Activated T-helper 2 cell treated with anti-CD3 and anti-CD28 coated beads, Interferon-gamma antibody, Interleukin-2, Interleukin-4, amounts not matched to agents 10 μg/mL and 5 μg/mL and 100 μg/mL, durations not matched to agents 14 hours and 24 hours and 36 hours (primary cell): ENCODE data around the gene SLC3A2. TPM values are rescaled to one million over a fixed set of nuclear protein-coding genes. Genes with fewer than 3 reads are reported as not detected.
A peak's percentile ranks its signal among the peaks of the same experiment; 100 is the strongest.
"Not testable (repeated sequence)": the region's sequence is repeated elsewhere in the genome, so short reads cannot be mapped to it uniquely, and the experiment has no call there.

Source experiments
- DNase-seq: peaks from one replicate; pipeline ENCODE4 v3.0.0; 2021; ENCODE audit warnings: low spot score
- H3K27ac Mint-ChIP-seq: one replicate; pipeline ENCODE4 v1.8.0; 2021; ENCODE audit warnings: mixed read lengths
- H3K27me3 Mint-ChIP-seq: one replicate; pipeline ENCODE4 v1.8.0; 2021; ENCODE audit warnings: low read depth, mixed read lengths
- H3K36me3 Mint-ChIP-seq: one replicate; pipeline ENCODE4 v1.8.0; 2021; ENCODE audit warnings: low read depth, mixed read lengths
- H3K4me1 Mint-ChIP-seq: one replicate; pipeline ENCODE4 v1.8.0; 2021; ENCODE audit warnings: low read depth, mixed read lengths
- H3K4me3 Mint-ChIP-seq: one replicate; pipeline ENCODE4 v1.8.0; 2021; ENCODE audit warnings: low read depth, mild to moderate bottlenecking, moderate library complexity, mixed read lengths
- H3K9me3 Mint-ChIP-seq: one replicate; pipeline ENCODE4 v1.8.0; 2021; ENCODE audit warnings: mixed read lengths
- intact Hi-C: fragments of 100-400 bp; cut with micrococcal nuclease; formaldehyde crosslinking; loops from one replicate; pipeline ENCODE4 v1.15.1; 2023
- total RNA-seq: library from RNA; stranded (reverse); gene quantifications from 2 replicates; pipeline ENCODE4 v1.2.3, GENCODE V29; 2022

Gene SLC3A2
- total RNA-seq: 245 and 286 TPM in 2 replicates

DNA sequence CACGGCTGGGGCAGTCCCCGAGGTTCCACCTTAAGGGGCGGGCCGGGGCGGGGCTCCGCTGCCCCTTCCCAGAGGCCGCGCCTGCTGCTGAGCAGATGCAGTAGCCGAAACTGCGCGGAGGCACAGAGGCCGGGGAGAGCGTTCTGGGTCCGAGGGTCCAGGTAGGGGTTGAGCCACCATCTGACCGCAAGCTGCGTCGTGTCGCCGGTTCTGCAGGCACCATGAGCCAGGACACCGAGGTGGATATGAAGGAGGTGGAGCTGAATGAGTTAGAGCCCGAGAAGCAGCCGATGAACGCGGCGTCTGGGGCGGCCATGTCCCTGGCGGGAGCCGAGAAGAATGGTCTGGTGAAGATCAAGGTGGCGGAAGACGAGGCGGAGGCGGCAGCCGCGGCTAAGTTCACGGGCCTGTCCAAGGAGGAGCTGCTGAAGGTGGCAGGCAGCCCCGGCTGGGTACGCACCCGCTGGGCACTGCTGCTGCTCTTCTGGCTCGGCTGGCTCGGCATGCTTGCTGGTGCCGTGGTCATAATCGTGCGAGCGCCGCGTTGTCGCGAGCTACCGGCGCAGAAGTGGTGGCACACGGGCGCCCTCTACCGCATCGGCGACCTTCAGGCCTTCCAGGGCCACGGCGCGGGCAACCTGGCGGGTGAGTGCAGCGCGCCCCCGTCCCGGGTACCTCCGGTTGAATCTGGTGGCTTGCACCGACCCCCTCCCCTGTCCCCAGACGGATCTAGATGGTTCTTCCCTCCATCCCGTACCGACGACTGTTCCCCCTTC, at the start of gene SLC3A2:
TSS of gene SLC3A2 (plus strand) at position 94 of the 776 bp plus-strand sequence. CDS start at position 222, 128 bp downstream.
- peaks cover 55% of the 10 kb centered on the region for H3K4me1 Mint-ChIP-seq
- H3K27ac Mint-ChIP-seq: peak within 1 kb of the TSS; percentile 100
- intact Hi-C loops: loop anchor here (1.0 to 2.0 kb wide), 5 partner anchors 25 to 172 kb away; partner anchors contain the start of genes HNRNPUL2 and TMEM179B
- H3K36me3 Mint-ChIP-seq: peaks cover 72% of the 10 kb centered on the region
- no peaks in the 10 kb centered on the region for H3K9me3 Mint-ChIP-seq
- H3K4me3 Mint-ChIP-seq: peak within 1 kb of the TSS; percentile 100
- no peaks in the 10 kb centered on the region for H3K27me3 Mint-ChIP-seq
- peak; percentile 85 for DNase-seq

DNA sequence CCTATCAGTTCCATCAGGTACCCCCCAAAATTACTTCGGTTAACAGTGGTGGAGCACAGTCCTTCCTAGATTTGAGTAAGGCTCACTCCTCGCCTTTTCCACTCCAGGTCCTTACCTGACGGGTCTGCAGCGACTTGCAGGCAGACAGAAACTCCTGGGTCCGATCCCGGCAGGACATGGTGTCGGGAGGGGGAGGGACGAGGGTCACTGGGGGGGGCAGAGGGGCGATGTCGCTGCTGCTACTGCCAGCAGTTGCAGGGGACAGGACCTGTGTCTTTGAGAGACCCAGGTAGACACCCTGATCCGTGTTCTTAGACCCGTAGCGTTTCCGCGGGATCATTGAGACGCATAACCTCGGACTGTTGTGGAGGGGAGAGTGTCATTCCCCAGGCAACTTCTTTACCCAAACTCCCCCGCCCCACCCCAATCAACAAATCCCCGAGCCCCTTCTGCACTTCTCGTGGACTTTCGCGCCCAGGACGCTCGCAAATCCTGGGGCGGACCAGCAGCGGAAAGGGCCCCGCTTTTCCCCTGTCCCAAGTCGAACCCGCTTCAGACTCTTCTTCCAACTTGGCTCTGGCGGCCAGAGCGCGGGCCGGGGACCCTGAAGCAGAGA, 49.7 kb upstream of the SLC3A2 start:
- Mint-ChIP-seq H3K36me3 (peaks cover 46% of the 10 kb centered on the region), H3K9me3 (no peaks in the 10 kb centered on the region), H3K27me3 (no peaks in the 10 kb centered on the region), H3K4me3 (peak overlapping the region; percentile 94), H3K4me1 (peaks cover 21% of the 10 kb centered on the region), H3K27ac (peak overlapping the region; percentile 99)
- intact Hi-C loops: loop anchor here (1.0 to 5.0 kb wide), 4 partner anchors 8 to 124 kb away; partner anchors contain the start of genes BSCL2, GNG3, NXF1 and WDR74
- DNase-seq: no peak

DNA sequence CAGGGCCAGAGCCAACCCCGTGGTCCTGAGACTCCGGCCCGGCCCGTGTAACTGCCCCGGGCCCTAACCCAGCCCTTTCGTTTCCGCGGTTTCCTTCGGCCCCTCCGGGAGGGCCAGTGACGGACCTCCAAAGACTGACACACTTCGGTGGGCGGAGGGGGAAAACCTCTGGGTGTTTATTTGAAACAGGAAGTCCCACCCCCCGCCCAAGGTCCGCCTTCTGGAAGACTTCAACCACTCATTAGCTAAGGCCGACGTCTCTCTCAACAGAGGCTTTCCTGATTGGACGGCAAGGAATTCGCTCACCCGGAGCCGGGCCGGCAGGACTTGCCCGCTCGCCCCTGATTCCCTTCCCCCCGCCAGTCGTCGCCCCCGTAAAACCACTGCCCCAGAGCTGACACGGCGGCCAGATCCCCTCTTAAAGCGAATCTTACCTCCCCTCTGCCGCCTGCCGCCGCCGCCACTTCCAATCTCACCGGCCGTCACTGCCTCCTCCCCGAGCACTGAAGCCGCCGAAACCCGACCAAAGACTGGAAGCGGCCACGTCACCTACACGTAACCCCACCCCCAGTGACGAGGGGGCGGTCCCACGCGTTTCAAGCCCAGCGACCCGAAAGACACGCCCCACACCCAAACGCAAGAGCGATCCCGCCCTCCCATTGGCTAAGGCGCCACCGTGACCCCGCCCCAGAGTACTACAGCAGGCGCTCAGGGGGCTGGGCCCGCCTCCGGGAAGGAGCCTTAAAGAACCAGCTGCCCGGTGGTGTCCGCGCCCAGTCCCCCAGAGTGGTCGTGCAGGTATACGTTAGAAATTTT, 49.0 kb upstream of the SLC3A2 start, which contains the start of gene STX5:
TSS of gene STX5 (minus strand) at position 532 of the 816 bp plus-strand sequence. CDS start 808 bp downstream, outside the sequence.
- intact Hi-C loops: loop anchor here (1.0 to 5.0 kb wide), 5 partner anchors 8 to 124 kb away; partner anchors contain the start of genes BSCL2, GNG3, NXF1 and TMEM179B
- peak within 1 kb of the TSS; percentile 99 for H3K27ac Mint-ChIP-seq
- H3K9me3 Mint-ChIP-seq: no peaks in the 10 kb centered on the region
- peaks cover 52% of the 10 kb centered on the region for H3K36me3 Mint-ChIP-seq
- H3K4me1 Mint-ChIP-seq: peaks cover 23% of the 10 kb centered on the region
- DNase-seq: peak; percentile 99
- peak within 1 kb of the TSS; percentile 94 for H3K4me3 Mint-ChIP-seq
- H3K27me3 Mint-ChIP-seq: no peaks in the 10 kb centered on the region

DNA sequence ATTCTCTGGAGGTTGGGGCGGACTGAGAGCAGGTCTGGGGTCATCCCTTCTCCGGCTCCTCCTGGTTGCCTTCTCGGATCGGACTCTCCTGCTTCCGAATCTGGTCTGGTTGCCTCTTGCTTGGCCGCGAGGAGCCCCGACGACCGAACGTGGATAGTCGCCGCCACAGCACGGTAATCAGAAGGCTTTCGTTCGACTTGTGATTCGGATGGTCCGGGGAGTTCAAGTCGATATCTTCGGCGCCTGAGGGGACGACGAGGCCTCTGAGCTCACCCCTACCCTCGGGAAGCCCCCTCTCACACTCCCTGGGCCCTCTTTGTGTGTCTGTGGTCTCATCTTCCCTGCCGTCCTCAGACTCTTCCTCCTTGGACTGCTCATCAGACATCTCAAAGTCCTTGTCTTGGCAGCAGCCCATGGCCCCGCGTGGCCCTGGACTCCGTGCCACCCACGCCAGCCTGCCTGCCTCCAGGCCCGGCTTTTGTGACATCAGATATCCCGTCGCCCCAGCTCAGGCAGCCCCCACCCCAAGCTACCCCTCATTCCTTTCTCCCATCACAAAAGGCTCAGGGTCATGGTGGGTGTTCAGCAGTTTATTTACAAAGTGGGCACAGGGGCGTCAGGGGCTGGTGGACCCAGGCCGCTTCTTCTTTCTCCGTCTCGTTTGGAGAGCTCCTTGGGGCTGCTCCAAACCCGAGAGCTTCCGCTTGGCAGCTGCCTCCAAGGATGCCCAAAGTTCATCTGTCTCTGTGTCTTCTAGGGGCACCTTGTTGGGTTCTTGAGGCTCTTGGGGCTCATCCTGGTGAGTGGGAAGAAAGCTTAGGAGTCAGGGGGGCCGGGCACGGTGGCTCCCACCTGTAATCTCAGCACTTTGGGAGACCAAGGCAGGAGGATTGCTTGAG, 48.1 kb upstream of the SLC3A2 start, which contains the start of gene TEX54:
TSS of gene TEX54 (minus strand) at position 506 of the 899 bp plus-strand sequence.
- no peak for DNase-seq
- Mint-ChIP-seq H3K27me3 (no peaks in the 10 kb centered on the region), H3K36me3 (peaks cover 48% of the 10 kb centered on the region), H3K9me3 (no peaks in the 10 kb centered on the region), H3K4me3 (peak within 1 kb of the TSS; percentile 94), H3K4me1 (peaks cover 26% of the 10 kb centered on the region), H3K27ac (peak within 1 kb of the TSS; percentile 99)
- intact Hi-C loops: loop anchor here (1.0 to 5.0 kb wide), 2 partner anchors 45 to 125 kb away; partner anchors contain the start of genes BSCL2, GNG3 and TMEM179B

DNA sequence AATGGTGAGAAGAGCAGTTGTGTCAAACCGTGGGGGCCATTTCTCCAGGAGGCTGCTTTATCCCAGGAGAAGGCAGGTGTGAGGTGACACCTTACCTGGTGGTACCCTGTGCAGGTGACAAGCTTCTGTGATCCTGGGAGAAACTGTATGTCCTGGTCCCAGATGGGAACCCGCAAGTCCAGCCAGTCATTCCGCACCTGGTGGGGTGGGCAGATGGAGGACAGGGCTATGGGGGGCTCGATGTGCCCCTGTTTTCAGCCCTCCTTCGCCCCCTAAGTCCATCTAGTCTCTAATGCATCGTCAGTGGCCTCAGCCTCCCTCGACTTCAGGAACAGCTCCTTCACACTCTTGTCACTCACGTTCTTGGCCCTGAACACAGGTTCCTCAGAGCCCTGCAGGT, 45.4 kb upstream of the SLC3A2 start:
- no peak overlapping the region for H3K4me3 Mint-ChIP-seq
- no peaks in the 10 kb centered on the region for H3K9me3 Mint-ChIP-seq
- no peaks in the 10 kb centered on the region for H3K27me3 Mint-ChIP-seq
- peak overlapping the region; percentile 24 for H3K27ac Mint-ChIP-seq
- intact Hi-C loops: no loop called here
- H3K36me3 Mint-ChIP-seq: peaks cover 54% of the 10 kb centered on the region
- H3K4me1 Mint-ChIP-seq: peaks cover 34% of the 10 kb centered on the region
- DNase-seq: no peak

DNA sequence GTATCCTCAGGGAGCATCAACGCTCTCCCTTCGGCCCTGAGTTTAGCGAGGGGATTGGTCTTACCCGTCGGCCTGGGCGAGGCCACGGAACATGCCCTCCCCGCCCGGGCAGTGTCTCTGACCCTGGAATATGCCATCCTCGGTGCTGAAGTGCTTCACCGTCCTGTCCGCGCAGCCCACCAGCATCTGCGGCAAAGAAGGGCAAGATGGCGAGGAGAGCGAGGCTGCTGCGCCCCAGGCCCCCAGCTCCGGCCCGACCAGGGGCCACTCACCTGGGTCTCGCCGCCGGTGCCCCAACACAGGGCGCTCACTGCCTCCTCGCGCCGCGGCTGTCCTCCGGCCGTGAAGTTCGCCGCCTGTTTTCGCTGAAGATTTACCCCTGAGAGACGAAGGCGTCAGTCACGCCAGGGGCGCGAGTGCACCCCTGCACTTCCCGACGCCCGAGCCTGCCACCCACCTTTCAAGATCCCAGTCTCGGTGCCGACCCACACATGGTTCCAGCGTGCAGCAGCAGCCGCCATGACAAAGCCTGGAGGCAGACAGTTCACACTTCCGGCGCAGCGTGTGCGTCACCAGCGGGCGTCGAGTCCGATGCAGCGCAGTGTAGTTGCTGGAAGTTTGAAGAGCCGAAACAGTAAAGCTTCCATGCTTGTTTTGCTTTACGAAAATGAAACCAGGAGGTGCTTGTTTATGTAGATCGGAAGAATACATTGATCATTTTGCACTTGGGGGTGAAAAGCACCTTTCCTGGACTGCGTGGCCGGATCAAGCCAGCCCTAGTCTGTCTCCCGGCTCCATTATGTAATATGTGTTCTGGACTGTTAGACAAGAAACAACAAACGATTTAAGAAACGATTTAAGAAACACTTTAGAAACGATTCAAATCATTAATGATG, 41.4 kb upstream of the SLC3A2 start, which contains the start of gene WDR74:
TSS of gene WDR74 (minus strand) at position 541 of the 896 bp plus-strand sequence. CDS start at position 521, 20 bp downstream.
- H3K27me3 Mint-ChIP-seq: no peaks in the 10 kb centered on the region
- peaks cover 21% of the 10 kb centered on the region for H3K4me1 Mint-ChIP-seq
- intact Hi-C loops: loop anchor here (1.0 kb wide), 4 partner anchors 8 to 68 kb away; partner anchors contain the start of genes NXF1, TAF6L and TMEM179B
- peak; percentile 89 for DNase-seq
- no peak within 1 kb of the TSS for H3K27ac Mint-ChIP-seq
- H3K36me3 Mint-ChIP-seq: peaks cover 35% of the 10 kb centered on the region
- no peak within 1 kb of the TSS for H3K4me3 Mint-ChIP-seq
- no peaks in the 10 kb centered on the region for H3K9me3 Mint-ChIP-seq

DNA sequence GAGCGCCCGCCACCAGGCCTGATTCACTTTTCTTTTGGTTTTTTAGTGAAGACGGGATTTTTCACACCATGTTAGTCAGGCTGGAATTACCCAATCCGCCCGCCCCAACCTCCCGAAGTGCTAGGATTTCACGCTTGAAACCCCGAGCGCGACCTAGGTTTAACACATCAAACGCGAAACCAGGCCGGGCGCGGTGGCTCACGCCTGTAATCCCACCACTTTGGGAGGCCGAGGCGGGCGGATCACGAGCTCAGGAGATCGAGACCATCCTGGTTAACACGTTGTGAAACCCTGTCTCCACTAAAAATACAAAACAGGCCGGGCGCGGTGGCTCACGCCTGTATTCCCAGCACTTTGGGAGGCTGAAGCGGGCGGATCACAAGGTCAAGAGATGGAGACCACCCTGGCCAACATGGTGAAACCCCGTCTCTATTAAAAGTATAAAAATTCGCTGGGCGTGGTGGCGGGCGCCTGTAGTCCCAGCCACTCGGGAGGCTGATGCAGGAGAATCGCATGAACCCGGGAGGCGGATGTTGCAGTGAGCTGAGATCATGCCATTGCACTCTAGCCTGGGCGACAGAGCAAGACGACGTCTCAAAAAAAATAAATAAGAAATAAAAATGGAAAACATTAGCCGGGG, 39.9 kb upstream of the SLC3A2 start:
- H3K36me3 Mint-ChIP-seq: peaks cover 21% of the 10 kb centered on the region
- H3K27me3 Mint-ChIP-seq, H3K9me3 Mint-ChIP-seq, H3K4me3 Mint-ChIP-seq, H3K27ac Mint-ChIP-seq: not testable (repeated sequence)
- peak; percentile 81 for DNase-seq
- intact Hi-C loops: loop anchor here (1.0 to 5.0 kb wide), 4 partner anchors 15 to 239 kb away; partner anchors contain the start of genes HNRNPUL2 and MTA2
- peaks cover 17% of the 10 kb centered on the region for H3K4me1 Mint-ChIP-seq

DNA sequence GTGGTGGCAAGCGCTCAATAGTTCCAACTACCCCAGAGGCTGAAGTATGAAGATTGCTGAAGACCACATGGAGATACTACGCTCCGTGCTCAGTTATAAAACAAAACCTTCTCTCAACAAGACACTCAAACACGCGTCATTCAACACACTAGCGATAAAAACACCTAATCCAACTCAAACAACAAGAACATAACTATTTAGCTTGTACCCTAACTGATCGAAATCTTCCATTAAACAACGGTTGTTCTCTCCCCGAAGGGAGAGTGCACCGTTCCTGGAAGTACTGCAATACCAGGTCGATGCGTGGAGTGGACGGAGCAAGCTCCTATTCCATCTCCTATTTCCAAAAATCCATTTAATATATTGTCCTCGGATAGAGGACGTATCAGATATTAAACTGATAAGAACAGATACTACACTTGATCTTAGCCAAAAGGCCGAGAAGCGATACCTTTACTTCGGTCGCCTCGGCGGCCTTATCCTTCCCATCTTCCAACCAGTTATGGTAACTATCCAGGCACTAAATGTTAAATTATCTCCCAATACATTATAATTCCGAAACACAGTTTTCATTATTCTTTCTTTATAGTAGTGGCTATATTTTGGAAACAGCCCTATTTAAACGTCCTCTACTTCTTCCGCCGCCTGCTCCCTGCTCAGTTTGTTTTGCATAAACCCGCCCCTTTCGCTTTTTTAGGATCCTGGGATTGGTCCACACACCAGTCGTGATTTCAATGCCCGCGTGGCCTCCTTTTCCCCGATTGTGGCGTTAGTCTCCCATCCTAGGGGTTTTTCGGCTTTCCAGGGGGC, 39.1 kb upstream of the SLC3A2 start:
- H3K9me3 Mint-ChIP-seq: no peaks in the 10 kb centered on the region
- H3K4me3 Mint-ChIP-seq: no peak overlapping the region
- peak; percentile 83 for DNase-seq
- peaks cover 16% of the 10 kb centered on the region for H3K4me1 Mint-ChIP-seq
- H3K27me3 Mint-ChIP-seq: no peaks in the 10 kb centered on the region
- no peak overlapping the region for H3K27ac Mint-ChIP-seq
- intact Hi-C loops: loop anchor here (1.0 to 5.0 kb wide), 4 partner anchors 10 to 239 kb away; partner anchors contain the start of gene MTA2
- peaks cover 15% of the 10 kb centered on the region for H3K36me3 Mint-ChIP-seq

DNA sequence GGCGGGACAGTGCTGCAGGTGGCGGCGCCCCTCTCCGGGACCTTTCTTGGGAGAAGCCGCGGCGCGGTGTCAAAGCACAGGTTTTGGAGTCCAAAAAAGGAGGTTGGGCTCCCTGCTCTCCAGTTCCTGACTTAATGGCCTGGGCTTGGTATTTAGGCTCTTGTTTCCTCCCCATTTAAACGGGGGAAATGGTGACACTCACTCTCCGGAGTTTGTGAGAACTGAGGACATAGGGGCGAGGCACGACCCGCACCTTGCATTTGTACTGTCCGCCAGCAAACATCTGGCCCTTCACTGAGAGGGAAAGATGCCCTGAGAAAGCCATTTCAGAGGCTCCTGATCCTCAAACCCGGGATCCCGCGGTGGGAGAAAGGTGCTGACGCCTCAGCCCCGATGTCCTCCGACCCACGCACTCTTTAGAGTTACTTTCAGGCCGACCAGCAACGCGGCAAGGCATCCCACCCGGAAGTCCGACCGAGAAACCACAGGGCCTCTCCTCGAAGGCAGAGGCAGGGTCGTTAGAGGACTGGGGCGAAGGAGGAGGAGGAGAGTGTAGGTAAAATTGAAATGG, 38.4 kb upstream of the SLC3A2 start:
- H3K4me1 Mint-ChIP-seq: peaks cover 14% of the 10 kb centered on the region
- no peaks in the 10 kb centered on the region for H3K9me3 Mint-ChIP-seq
- H3K4me3 Mint-ChIP-seq: no peak overlapping the region
- intact Hi-C loops: loop anchor here (1.0 to 5.0 kb wide), 2 partner anchors 9 to 240 kb away; partner anchors contain the start of gene MTA2
- H3K27me3 Mint-ChIP-seq: no peaks in the 10 kb centered on the region
- H3K36me3 Mint-ChIP-seq: peaks cover 13% of the 10 kb centered on the region
- H3K27ac Mint-ChIP-seq: no peak overlapping the region
- DNase-seq: no peak
